HG03060 (cell line): ENCODE results near the gene TCF3.
"Not testable (repeated sequence)": the region's sequence is repeated elsewhere in the genome, so short reads cannot be mapped to it uniquely, and the experiment has no call there.

ENCODE experiments used
- ATAC-seq: cut with Tn5 transposase; IDR thresholded peaks from one replicate; pipeline ENCODE4 v1.9.1; 2021; ENCODE audit warnings: low read depth, moderate number of reproducible peaks; ENCODE audit not compliant: unreplicated experiment

Gene TCF3

GRCh38 chr19:1673645-1674292 lies 21.4 kb upstream of the TCF3 start:
- no peak for ATAC-seq

- no peak for ATAC-seq
Measured at GRCh38 chr19:1672769-1673644, 20.6 kb upstream of the TCF3 start.

DNA sequence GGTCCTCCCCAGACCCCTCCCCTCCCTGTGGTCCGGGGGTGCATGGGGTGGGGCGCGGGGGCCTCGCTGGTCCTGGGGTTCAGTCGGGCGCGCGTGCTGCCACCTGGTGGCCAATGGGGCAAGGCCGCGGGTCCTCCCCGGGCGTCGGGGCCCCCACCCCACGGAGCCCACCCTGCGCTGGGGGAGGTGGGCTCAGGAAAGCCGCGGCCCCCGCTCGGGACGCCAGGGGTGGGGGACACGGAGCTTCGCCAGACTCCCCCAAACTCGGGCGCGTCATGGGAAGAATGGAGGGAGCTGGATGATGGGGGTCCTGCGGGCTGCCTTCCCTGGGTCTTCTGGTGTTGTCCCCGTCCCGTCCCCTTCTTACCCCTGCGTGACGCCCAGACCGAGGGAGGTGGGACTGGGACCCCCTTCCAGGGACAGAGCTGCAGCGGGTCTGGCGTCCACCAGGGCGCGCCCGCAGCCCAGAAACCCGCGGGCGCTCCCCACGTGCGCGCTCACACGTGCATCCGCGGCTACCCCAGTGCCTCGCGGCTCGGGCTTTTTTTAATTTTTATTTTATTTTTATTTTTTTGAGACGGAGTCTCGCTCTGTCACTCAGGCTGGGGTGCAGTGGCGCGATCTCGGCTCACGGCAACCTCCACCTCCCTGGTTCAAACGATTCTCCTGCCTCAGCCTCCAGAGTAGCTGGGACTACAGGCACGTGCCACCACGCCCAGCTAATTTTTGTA lies 19.8 kb upstream of the TCF3 start:
- ATAC-seq, result no peak

DNA sequence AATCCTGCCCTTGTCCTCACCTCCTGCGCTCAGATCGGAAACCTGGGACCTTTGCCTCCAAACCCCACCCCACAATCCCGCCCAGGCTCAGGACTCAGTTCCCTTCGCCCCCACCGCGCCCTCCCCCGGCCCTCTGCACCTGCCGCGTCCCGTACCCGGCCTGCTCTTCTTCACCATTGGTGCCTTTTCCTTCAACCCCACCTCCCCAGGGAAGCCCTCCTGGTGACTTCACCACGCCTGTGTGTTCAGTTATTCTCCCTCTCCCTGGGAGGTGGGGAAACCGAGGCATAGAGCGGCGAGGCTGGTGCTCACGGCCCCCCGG lies 19.3 kb upstream of the TCF3 start:
- no peak for ATAC-seq

- not testable (repeated sequence) for ATAC-seq
Measured at GRCh38 chr19:1670747-1671146, 18.3 kb upstream of the TCF3 start.

- no peak for ATAC-seq
Measured at GRCh38 chr19:1668486-1669270, 16.3 kb upstream of the TCF3 start.

GRCh38 chr19:1668048-1668485 lies 15.7 kb upstream of the TCF3 start:
- no peak for ATAC-seq

- no peak for ATAC-seq
Measured at GRCh38 chr19:1665565-1666047, 13.2 kb upstream of the TCF3 start.

DNA sequence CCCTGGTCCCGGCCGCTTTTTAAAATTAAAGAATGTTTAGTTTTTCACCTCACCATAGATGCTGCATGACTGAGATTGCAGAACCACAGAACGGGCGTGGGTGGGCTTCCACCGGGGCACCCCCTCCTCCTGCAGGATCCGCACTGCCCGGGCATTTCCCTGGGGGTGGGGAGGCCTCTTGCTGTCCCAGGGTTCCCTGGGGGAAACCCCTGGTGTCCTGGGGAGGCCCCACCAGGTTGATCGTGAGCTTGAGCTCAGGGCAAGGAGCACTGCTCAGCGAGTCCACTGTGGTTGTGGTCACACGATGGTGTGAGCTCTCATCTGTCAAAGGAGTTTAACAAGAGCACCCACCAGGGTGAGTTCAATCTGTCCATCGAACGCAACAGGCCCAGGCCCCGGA lies 11.4 kb upstream of the TCF3 start:
- ATAC-seq, result no peak

DNA sequence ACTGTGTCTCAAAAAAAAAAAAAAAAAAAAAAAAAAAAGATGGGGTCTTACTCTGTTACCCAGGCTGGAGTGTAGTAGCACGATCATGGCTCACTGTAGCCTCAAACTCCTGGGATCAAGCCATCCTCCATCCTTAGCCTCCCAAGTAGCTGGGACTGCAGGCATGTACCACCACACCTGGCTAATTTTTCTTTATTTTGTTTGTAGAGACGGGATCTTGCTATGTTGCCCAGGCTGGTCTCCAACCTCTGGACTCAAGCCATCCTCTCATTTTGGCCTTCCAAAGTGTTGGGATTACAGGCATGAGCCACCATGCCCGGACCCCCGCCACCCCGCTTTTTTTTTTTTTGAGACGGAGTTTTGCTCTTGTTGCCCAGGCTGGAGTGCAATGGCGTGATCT lies 10.8 kb upstream of the TCF3 start:
- ATAC-seq, result not testable (repeated sequence)

GRCh38 chr19:1661995-1662394 lies 9.6 kb upstream of the TCF3 start:
- ATAC-seq, result no peak

DNA sequence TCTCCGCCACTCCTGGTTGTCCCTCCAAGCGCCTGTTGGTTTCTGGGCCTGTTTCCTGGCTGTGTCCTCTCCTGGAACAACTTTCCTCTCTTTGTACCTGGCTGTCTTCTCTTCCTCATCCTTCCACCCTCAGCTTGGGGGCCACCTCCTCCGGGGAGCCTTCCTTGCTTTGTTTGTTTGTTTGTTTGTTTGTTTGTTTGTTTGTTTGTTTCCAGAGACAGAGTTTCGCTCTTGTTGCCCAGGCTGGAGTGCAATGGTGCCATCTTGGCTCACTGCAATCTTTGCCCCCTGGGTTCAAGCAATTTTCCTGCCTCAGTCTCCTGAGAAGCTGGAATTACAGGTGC lies 6.6 kb upstream of the TCF3 start:
- ATAC-seq, result no peak

DNA sequence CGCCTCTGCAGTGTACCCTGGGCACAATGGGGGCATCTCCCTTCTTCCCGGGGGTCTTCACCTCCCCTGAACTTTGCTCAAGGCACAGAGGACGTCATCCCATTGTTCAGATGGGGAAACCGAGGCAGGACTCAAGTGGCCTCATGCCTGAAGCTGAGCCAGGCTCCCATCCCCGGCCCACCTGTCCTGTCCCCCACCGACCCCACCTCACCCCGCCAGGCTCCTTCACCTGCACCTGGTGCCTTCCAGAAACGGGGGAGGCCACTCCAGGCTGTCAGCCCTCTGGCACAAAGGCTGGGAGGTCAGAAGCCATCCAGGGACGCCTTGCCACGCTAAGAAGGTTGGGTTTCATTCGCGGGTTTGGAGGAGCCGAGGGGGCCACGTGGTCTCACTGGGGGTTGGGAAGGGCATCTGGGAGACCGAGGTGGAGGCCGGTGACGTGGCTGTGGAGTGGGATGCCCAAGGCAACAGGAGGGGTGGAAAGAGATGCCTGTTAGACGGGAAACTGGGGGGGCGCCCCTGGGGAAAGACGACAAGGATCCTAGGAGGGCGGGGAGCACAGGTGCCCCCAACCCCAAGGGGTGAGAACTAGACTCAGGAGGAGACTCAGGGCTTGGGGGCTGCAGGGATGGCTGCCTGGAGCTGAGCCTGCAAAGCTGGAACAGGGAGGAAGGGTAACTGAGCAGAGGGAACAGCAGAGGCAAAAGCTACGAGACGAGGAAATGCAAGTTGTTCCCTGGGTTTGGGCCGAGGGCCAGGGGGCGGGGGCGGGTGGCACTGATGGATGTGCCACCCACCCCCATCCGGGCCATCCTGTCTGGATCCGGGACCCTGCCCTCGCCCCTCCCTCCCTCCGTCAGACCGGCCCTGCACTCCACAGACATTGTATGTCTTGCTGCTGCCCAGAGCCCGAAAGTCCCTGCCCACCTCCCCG lies 6.0 kb upstream of the TCF3 start:
- no peak for ATAC-seq

- ATAC-seq, result no peak
Measured at GRCh38 chr19:1657746-1658145, 5.3 kb upstream of the TCF3 start.

DNA sequence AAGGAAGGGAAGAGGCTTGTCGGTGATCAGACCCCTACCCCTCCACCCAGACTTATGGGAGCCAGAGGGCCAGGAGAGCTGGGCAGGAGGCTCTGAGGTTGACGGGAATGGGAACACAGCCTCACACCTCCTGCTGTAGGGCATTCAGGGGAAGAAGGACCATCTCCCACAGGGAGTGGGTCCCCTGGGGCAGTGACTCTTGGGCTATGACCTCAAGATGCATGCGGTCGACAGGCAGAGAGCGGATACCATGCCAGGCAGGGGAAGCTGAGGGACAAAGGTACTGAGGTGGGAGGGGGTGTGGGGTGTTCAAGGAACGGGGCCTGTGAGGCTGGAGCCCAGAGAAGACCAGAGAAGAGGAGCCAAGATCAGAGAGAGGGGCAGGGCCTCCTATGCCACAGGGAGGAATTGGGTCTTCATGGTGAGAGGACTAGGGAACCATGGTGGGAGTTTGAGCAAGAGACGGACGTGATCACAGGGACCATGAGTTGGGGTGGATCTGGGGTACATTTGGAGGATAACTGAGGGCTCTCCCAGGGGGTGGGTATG lies 4.6 kb upstream of the TCF3 start:
- no peak for ATAC-seq

GRCh38 chr19:1655987-1656608 lies 3.7 kb upstream of the TCF3 start:
- ATAC-seq, result no peak

GRCh38 chr19:1655131-1655981 lies 2.9 kb upstream of the TCF3 start:
- no peak for ATAC-seq
